GM19452 (cell line): Measurements from ENCODE around the gene CACNA1I.

ENCODE experiments used
- ATAC-seq: cut with Tn5 transposase; IDR thresholded peaks from one replicate; pipeline ENCODE4 v1.9.1; 2021; ENCODE audit not compliant: unreplicated experiment

CACNA1I gene

GRCh38 chr22:39567135-39567946, 3.2 kb upstream of the CACNA1I start:
- no peak for ATAC-seq

- no peak for ATAC-seq
These were observed 2.1 kb upstream of the CACNA1I start for GRCh38 chr22:39568278-39568981.

GRCh38 chr22:39569066-39569465, 1.5 kb upstream of the CACNA1I start:
- ATAC-seq, result no peak

- ATAC-seq, result no peak
These were observed 327 bp upstream of the CACNA1I start for GRCh38 chr22:39570226-39570625.

- no peak for ATAC-seq
These were observed 985 bp downstream of the CACNA1I start for GRCh38 chr22:39571538-39571937.

GRCh38 chr22:39574779-39575551, 4.4 kb downstream of the CACNA1I start:
- ATAC-seq, result no peak

GRCh38 chr22:39575552-39575825, 4.9 kb downstream of the CACNA1I start:
- ATAC-seq, result no peak

- no peak for ATAC-seq
These were observed 5.5 kb downstream of the CACNA1I start for GRCh38 chr22:39576027-39576426.

- no peak for ATAC-seq
These were observed 6.8 kb downstream of the CACNA1I start for GRCh38 chr22:39577366-39577765.

- ATAC-seq, result no peak
These were observed 7.3 kb downstream of the CACNA1I start for GRCh38 chr22:39577900-39578299.

GRCh38 chr22:39580006-39580441, 9.5 kb downstream of the CACNA1I start:
- ATAC-seq, result no peak

GRCh38 chr22:39580795-39581194, 10.2 kb downstream of the CACNA1I start:
- ATAC-seq, result no peak

- no peak for ATAC-seq
These were observed 10.8 kb downstream of the CACNA1I start for GRCh38 chr22:39581303-39581702.

GRCh38 chr22:39583066-39583667, 12.6 kb downstream of the CACNA1I start:
- ATAC-seq, result no peak

GRCh38 chr22:39589875-39590274, 19.3 kb downstream of the CACNA1I start:
- ATAC-seq, result no peak

- ATAC-seq, result no peak
These were observed 21.8 kb downstream of the CACNA1I start for GRCh38 chr22:39592081-39593065.

- no peak for ATAC-seq
These were observed 22.7 kb downstream of the CACNA1I start for GRCh38 chr22:39593066-39593930.

GRCh38 chr22:39593931-39594285, 23.4 kb downstream of the CACNA1I start:
- ATAC-seq, result no peak

- ATAC-seq, result no peak
These were observed 23.9 kb downstream of the CACNA1I start for GRCh38 chr22:39594411-39594810.
